HG03354 (cell line): ENCODE data around the gene TEX35.
"Not testable (repeated sequence)": the region's sequence is repeated elsewhere in the genome, so short reads cannot be mapped to it uniquely, and the experiment has no call there.

Source experiments
- ATAC-seq: cut with Tn5 transposase; IDR thresholded peaks from one replicate; pipeline ENCODE4 v1.9.1; 2021; ENCODE audit warnings: mild to moderate bottlenecking; ENCODE audit not compliant: unreplicated experiment, poor library complexity, severe bottlenecking

TEX35 gene

GRCh38 chr1:178538192-178538916, 25.4 kb downstream of the TEX35 start:
- ATAC-seq: no peak

- ATAC-seq: no peak
Measured at GRCh38 chr1:178539291-178539690, 26.4 kb downstream of the TEX35 start.

GRCh38 chr1:178540204-178540603, 27.3 kb downstream of the TEX35 start:
- ATAC-seq: no peak

- ATAC-seq: no peak
Measured at GRCh38 chr1:178540646-178541045, 27.7 kb downstream of the TEX35 start.

- ATAC-seq: no peak
Measured at GRCh38 chr1:178541379-178541778, 28.5 kb downstream of the TEX35 start.

- ATAC-seq: peak; percentile 47
Measured at GRCh38 chr1:178541829-178542553, 29.1 kb downstream of the TEX35 start.

GRCh38 chr1:178542554-178543289, 29.8 kb downstream of the TEX35 start:
- ATAC-seq: peak; percentile 84

- ATAC-seq: peak; percentile 49
Measured at GRCh38 chr1:178543290-178543607, 30.3 kb downstream of the TEX35 start.

- no peak for ATAC-seq
Measured at GRCh38 chr1:178544531-178544930, 31.6 kb downstream of the TEX35 start.

GRCh38 chr1:178548108-178548507, 35.2 kb downstream of the TEX35 start:
- ATAC-seq: no peak

GRCh38 chr1:178551307-178551706, 38.4 kb downstream of the TEX35 start:
- ATAC-seq: no peak

GRCh38 chr1:178551940-178552339, 39.0 kb downstream of the TEX35 start:
- no peak for ATAC-seq

- no peak for ATAC-seq
Measured at GRCh38 chr1:178552856-178553255, 39.9 kb downstream of the TEX35 start.

- ATAC-seq: not testable (repeated sequence)
Measured at GRCh38 chr1:178554351-178554750, 41.4 kb downstream of the TEX35 start.

- not testable (repeated sequence) for ATAC-seq
Measured at GRCh38 chr1:178555613-178556012, 42.7 kb downstream of the TEX35 start.

GRCh38 chr1:178558816-178559215, 45.9 kb downstream of the TEX35 start:
- ATAC-seq: not testable (repeated sequence)

- ATAC-seq: no peak
Measured at GRCh38 chr1:178560871-178561376, 48.0 kb downstream of the TEX35 start.

GRCh38 chr1:178563099-178563820, 50.4 kb downstream of the TEX35 start:
- no peak for ATAC-seq

- ATAC-seq: no peak
Measured at GRCh38 chr1:178564086-178564782, 51.3 kb downstream of the TEX35 start.
